DOHH2 (cell line): ENCODE data around the gene TMEM74B.

Source experiments
- H3F3A ChIP-seq: fragments of 200-600 bp; sonication (generic), shearing (Covaris generic); 2 replicates; pipeline ENCODE4 v1.6.0; 2016; ENCODE audit warnings: antibody characterized with exemption, mild to moderate bottlenecking; ENCODE audit not compliant: control insufficient read depth, insufficient read depth
- H3K27ac ChIP-seq: fragments of 200-600 bp; sonication (generic); 2 replicates; pipeline ENCODE4 v1.5.1; 2014; ENCODE audit warnings: low read depth, mild to moderate bottlenecking, low read length, moderate library complexity
- H3K27me3 ChIP-seq: fragments of 200-600 bp; sonication (generic); 2 replicates; pipeline ENCODE4 v1.6.1; 2014; ENCODE audit warnings: mild to moderate bottlenecking, low read length, mixed read lengths; ENCODE audit not compliant: control insufficient read depth
- H3K36me3 ChIP-seq: fragments of 200-600 bp; sonication (generic); 2 replicates; pipeline ENCODE4 v1.6.1; 2014; ENCODE audit warnings: mild to moderate bottlenecking, low read length, moderate library complexity, mixed read lengths; ENCODE audit not compliant: control insufficient read depth
- H3K4me1 ChIP-seq: fragments of 200-600 bp; sonication (generic); 2 replicates; pipeline ENCODE4 v1.6.1; 2014; ENCODE audit warnings: mild to moderate bottlenecking, low read length, mixed read lengths; ENCODE audit not compliant: control insufficient read depth
- H3K4me2 ChIP-seq: fragments of 200-600 bp; sonication (generic); 2 replicates; pipeline ENCODE4 v1.6.0; 2014; ENCODE audit warnings: mild to moderate bottlenecking, low read length, moderate library complexity
- H3K4me3 ChIP-seq: fragments of 200-600 bp; sonication (generic); 2 replicates; pipeline ENCODE4 v1.5.1; 2014; ENCODE audit warnings: mild to moderate bottlenecking, low read length, mixed read lengths
- H3K79me2 ChIP-seq: fragments of 200-600 bp; sonication (generic); 2 replicates; pipeline ENCODE4 v1.6.1; 2014; ENCODE audit warnings: mild to moderate bottlenecking, low read length, mixed read lengths; ENCODE audit not compliant: control insufficient read depth
- H3K9me2 ChIP-seq: fragments of 200-600 bp; sonication (generic); replicated peaks from 2 replicates; pipeline ENCODE4 v1.6.1; 2014; ENCODE audit warnings: mild to moderate bottlenecking, low read length, mixed read lengths; ENCODE audit not compliant: control insufficient read depth
- H3K9me3 ChIP-seq: fragments of 200-600 bp; sonication (generic); 2 replicates; pipeline ENCODE4 v1.6.1; 2014; ENCODE audit warnings: antibody characterized with exemption, low read length, mixed read lengths; ENCODE audit not compliant: control insufficient read depth, insufficient read depth
- H4K20me1 ChIP-seq: fragments of 200-600 bp; sonication (generic); 2 replicates; pipeline ENCODE4 v1.6.0; 2014; ENCODE audit warnings: low read depth, mild to moderate bottlenecking, antibody characterized with exemption, low read length, moderate library complexity; ENCODE audit not compliant: control insufficient read depth, insufficient read depth
- EZH2phosphoT487 ChIP-seq: fragments of 200-600 bp; sonication (generic); IDR thresholded peaks from 2 replicates; pipeline ENCODE4 v1.6.1; 2017; ENCODE audit warnings: borderline replicate concordance, mild to moderate bottlenecking, antibody characterized with exemption, low read length, moderate library complexity, mixed read lengths
- TF ChIP-seq, protein P1 (sequence below): fragments of 200-600 bp; sonication (generic); IDR thresholded peaks from one replicate; pipeline ENCODE4 v1.5.1; 2014; ENCODE audit warnings: antibody characterized with exemption, mild to moderate bottlenecking, low read depth, low read length; ENCODE audit not compliant: poor library complexity, severe bottlenecking

Gene TMEM74B

GRCh38 chr20:1184260-1184637, 532 bp downstream of the TMEM74B start:
- H3K79me2 ChIP-seq = no peaks in the 10 kb centered on the region
- no peak overlapping the region for H3K4me2 ChIP-seq
- TF ChIP-seq, protein P1, sequence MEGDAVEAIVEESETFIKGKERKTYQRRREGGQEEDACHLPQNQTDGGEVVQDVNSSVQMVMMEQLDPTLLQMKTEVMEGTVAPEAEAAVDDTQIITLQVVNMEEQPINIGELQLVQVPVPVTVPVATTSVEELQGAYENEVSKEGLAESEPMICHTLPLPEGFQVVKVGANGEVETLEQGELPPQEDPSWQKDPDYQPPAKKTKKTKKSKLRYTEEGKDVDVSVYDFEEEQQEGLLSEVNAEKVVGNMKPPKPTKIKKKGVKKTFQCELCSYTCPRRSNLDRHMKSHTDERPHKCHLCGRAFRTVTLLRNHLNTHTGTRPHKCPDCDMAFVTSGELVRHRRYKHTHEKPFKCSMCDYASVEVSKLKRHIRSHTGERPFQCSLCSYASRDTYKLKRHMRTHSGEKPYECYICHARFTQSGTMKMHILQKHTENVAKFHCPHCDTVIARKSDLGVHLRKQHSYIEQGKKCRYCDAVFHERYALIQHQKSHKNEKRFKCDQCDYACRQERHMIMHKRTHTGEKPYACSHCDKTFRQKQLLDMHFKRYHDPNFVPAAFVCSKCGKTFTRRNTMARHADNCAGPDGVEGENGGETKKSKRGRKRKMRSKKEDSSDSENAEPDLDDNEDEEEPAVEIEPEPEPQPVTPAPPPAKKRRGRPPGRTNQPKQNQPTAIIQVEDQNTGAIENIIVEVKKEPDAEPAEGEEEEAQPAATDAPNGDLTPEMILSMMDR = no peak
- no peak for TF ChIP-seq EZH2phosphoT487
- no peaks in the 10 kb centered on the region for H4K20me1 ChIP-seq
- no peaks in the 10 kb centered on the region for H3K4me1 ChIP-seq
- H3K36me3 ChIP-seq = no peaks in the 10 kb centered on the region
- H3F3A ChIP-seq = no peaks in the 10 kb centered on the region
- no peak overlapping the region for H3K27ac ChIP-seq
- H3K4me3 ChIP-seq = no peak overlapping the region
- H3K27me3 ChIP-seq = peaks cover 15% of the 10 kb centered on the region
- no peaks in the 10 kb centered on the region for H3K9me3 ChIP-seq
- no peaks in the 10 kb centered on the region for H3K9me2 ChIP-seq

DNA sequence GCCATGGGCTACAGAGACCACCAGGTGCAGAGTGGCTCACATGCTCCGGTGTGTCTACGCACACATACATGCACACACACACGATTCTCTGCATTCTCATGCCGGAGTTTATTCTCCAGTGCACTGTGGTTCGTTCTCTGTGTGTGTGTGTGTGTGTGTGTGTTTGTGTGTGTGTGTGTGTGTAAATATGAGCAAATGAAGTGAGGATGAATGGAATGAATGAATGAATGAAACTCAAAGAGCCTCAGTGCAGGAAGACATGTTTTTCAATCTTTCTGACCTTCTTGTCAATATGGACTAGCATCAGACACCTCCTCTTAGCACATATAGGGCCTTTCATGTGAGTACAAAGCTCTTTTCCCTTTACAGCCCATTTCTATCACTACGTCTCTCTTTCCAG, 1.6 kb downstream of the TMEM74B start:
- H3K9me3 ChIP-seq = no peaks in the 10 kb centered on the region
- H4K20me1 ChIP-seq = no peaks in the 10 kb centered on the region
- H3K4me1 ChIP-seq = no peaks in the 10 kb centered on the region
- H3K4me3 ChIP-seq = no peak overlapping the region
- no peak overlapping the region for H3K27ac ChIP-seq
- H3K4me2 ChIP-seq = no peak overlapping the region
- H3K27me3 ChIP-seq = peaks cover 12% of the 10 kb centered on the region
- H3K36me3 ChIP-seq = no peaks in the 10 kb centered on the region
- H3F3A ChIP-seq = no peaks in the 10 kb centered on the region
- TF ChIP-seq, protein P1 = no peak
- no peak for TF ChIP-seq EZH2phosphoT487
- H3K79me2 ChIP-seq = no peaks in the 10 kb centered on the region
- H3K9me2 ChIP-seq = no peaks in the 10 kb centered on the region

DNA sequence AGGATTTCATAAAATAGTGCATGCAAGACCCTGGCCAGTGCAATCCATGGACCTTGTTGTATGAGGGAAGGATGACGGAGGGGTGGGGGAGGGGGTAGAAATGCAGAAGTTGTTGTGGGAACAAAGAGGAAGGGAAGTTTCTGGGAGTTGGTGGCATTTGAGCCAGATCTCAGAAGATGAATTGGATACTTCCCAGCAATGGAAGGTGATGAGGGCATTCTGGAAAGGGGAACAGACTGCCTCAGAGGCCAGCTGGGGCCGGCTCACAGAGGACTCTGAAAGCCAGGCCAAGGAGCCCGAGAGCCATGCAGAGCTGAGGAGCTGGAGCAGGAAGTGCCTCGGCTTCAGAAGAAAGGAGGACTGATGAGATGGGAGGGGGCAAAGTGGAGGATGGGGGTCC, 2.7 kb downstream of the TMEM74B start:
- Histone ChIP-seq H3K9me2 (no peaks in the 10 kb centered on the region), H3K9me3 (no peaks in the 10 kb centered on the region), H3K4me2 (no peak overlapping the region), H3K36me3 (no peaks in the 10 kb centered on the region), H3K27ac (no peak overlapping the region), H4K20me1 (no peaks in the 10 kb centered on the region), H3F3A (no peaks in the 10 kb centered on the region), H3K27me3 (peaks cover 12% of the 10 kb centered on the region), H3K4me1 (no peaks in the 10 kb centered on the region), H3K4me3 (no peak overlapping the region), H3K79me2 (no peaks in the 10 kb centered on the region)
- no peak for TF ChIP-seq EZH2phosphoT487
- TF ChIP-seq, protein P1 = no peak

GRCh38 chr20:1180949-1181348, 3.8 kb downstream of the TMEM74B start:
- Histone ChIP-seq H3K4me1 (no peaks in the 10 kb centered on the region), H3K9me3 (no peaks in the 10 kb centered on the region), H3K27me3 (peaks cover 12% of the 10 kb centered on the region), H3F3A (no peaks in the 10 kb centered on the region), H4K20me1 (no peaks in the 10 kb centered on the region), H3K79me2 (no peaks in the 10 kb centered on the region), H3K27ac (no peak overlapping the region), H3K4me2 (no peak overlapping the region), H3K9me2 (no peaks in the 10 kb centered on the region), H3K4me3 (no peak overlapping the region), H3K36me3 (no peaks in the 10 kb centered on the region)
- no peak for TF ChIP-seq EZH2phosphoT487
- TF ChIP-seq, protein P1 = no peak
